Ishikawa (cell line): ENCODE results near the gene EYS.

Source experiments
- CEBPB ChIP-seq: IDR thresholded peaks from 2 replicates; pipeline ENCODE4 v1.6.1; 2012
- CREB1 ChIP-seq: IDR thresholded peaks from 2 replicates; pipeline ENCODE4 v1.6.1; 2012; ENCODE audit warnings: low read depth
- EGR1 ChIP-seq: IDR thresholded peaks from 2 replicates; pipeline ENCODE4 v1.6.1; 2012
- EP300 ChIP-seq: IDR thresholded peaks from 2 replicates; pipeline ENCODE4 v1.6.1; 2012; ENCODE audit warnings: borderline replicate concordance
- FOXM1 ChIP-seq: IDR thresholded peaks from 2 replicates; pipeline ENCODE4 v1.6.1; 2012; ENCODE audit warnings: low read depth, borderline replicate concordance
- NFIC ChIP-seq: IDR thresholded peaks from 2 replicates; pipeline ENCODE4 v1.6.1; 2012
- RAD21 ChIP-seq: IDR thresholded peaks from 2 replicates; pipeline ENCODE4 v1.6.1; 2012; ENCODE audit warnings: low read depth
- TAF1 ChIP-seq: IDR thresholded peaks from 2 replicates; pipeline ENCODE4 v1.6.1; 2012; ENCODE audit warnings: low read depth, mild to moderate bottlenecking
- TCF12 ChIP-seq: IDR thresholded peaks from 2 replicates; pipeline ENCODE4 v1.6.1; 2012; ENCODE audit warnings: low read depth
- TEAD4 ChIP-seq: IDR thresholded peaks from 2 replicates; pipeline ENCODE4 v1.6.1; 2012
- YY1 ChIP-seq: IDR thresholded peaks from 2 replicates; pipeline ENCODE4 v1.6.1; 2012; ENCODE audit warnings: low read depth
- ZBTB7A ChIP-seq: IDR thresholded peaks from 2 replicates; pipeline ENCODE4 v1.6.1; 2012; ENCODE audit warnings: low read depth
- TF ChIP-seq, protein P1 (sequence below): IDR thresholded peaks from 2 replicates; pipeline ENCODE4 v1.6.1; 2012; ENCODE audit warnings: low read depth, mild to moderate bottlenecking
- TF ChIP-seq, protein P2 (sequence below): IDR thresholded peaks from 2 replicates; pipeline ENCODE4 v1.6.1; 2012
- TF ChIP-seq, protein P3 (sequence below): IDR thresholded peaks from 2 replicates; pipeline ENCODE4 v1.6.1; 2012

EYS gene

DNA sequence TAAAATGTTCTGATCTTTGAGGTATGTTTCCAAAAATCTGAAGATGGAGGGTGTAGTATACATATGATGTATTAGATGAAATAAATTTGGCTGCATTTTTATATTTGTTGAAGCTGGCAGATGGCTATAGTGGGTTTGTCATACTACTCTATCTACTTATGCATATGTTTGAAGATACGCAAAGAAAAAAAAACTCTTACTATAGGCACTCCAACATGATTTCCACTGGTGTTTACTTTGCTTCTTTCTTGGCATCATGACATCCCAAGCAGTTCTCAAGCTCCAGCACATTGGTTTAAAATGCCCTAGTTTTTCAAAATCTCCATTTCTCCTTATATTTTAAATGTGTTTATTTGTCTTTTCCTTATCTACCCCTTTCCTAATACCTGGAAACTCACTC is 1359.6 kb downstream of the EYS start:
- no peak for TF ChIP-seq EGR1
- no peak for TF ChIP-seq NFIC
- TF ChIP-seq CREB1: no peak
- TF ChIP-seq TCF12: no peak
- TF ChIP-seq, protein P1, sequence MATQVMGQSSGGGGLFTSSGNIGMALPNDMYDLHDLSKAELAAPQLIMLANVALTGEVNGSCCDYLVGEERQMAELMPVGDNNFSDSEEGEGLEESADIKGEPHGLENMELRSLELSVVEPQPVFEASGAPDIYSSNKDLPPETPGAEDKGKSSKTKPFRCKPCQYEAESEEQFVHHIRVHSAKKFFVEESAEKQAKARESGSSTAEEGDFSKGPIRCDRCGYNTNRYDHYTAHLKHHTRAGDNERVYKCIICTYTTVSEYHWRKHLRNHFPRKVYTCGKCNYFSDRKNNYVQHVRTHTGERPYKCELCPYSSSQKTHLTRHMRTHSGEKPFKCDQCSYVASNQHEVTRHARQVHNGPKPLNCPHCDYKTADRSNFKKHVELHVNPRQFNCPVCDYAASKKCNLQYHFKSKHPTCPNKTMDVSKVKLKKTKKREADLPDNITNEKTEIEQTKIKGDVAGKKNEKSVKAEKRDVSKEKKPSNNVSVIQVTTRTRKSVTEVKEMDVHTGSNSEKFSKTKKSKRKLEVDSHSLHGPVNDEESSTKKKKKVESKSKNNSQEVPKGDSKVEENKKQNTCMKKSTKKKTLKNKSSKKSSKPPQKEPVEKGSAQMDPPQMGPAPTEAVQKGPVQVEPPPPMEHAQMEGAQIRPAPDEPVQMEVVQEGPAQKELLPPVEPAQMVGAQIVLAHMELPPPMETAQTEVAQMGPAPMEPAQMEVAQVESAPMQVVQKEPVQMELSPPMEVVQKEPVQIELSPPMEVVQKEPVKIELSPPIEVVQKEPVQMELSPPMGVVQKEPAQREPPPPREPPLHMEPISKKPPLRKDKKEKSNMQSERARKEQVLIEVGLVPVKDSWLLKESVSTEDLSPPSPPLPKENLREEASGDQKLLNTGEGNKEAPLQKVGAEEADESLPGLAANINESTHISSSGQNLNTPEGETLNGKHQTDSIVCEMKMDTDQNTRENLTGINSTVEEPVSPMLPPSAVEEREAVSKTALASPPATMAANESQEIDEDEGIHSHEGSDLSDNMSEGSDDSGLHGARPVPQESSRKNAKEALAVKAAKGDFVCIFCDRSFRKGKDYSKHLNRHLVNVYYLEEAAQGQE: no peak
- no peak for TF ChIP-seq TEAD4
- no peak for TF ChIP-seq CEBPB
- TF ChIP-seq RAD21: no peak
- TF ChIP-seq EP300: no peak
- TF ChIP-seq, protein P2, sequence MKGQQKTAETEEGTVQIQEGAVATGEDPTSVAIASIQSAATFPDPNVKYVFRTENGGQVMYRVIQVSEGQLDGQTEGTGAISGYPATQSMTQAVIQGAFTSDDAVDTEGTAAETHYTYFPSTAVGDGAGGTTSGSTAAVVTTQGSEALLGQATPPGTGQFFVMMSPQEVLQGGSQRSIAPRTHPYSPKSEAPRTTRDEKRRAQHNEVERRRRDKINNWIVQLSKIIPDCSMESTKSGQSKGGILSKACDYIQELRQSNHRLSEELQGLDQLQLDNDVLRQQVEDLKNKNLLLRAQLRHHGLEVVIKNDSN: no peak
- no peak for TF ChIP-seq ZBTB7A
- TF ChIP-seq FOXM1: no peak
- TF ChIP-seq TAF1: no peak
- no peak for TF ChIP-seq YY1

DNA sequence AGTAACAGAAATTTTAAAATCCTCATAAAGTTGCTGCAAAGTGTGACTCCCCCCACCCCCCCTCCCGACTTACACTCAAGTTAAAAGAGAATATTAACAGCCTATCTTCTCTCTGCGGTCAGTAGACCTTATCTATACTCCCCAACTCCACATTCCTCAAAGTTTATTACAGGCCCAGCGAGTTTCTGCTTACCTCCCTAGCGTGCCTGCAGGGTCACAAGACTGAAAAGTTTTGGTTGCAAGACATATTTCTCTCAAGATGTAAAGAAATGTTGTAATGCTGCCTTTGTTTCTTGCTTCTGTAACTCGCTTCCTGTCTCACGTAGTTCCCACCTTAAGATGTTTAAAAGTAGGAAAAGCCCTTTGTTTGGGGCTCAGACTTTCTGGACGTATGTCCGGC is 1371.8 kb downstream of the EYS start:
- TF ChIP-seq NFIC: no peak
- TF ChIP-seq ZBTB7A: no peak
- TF ChIP-seq CREB1: no peak
- no peak for TF ChIP-seq YY1
- no peak for TF ChIP-seq RAD21

DNA sequence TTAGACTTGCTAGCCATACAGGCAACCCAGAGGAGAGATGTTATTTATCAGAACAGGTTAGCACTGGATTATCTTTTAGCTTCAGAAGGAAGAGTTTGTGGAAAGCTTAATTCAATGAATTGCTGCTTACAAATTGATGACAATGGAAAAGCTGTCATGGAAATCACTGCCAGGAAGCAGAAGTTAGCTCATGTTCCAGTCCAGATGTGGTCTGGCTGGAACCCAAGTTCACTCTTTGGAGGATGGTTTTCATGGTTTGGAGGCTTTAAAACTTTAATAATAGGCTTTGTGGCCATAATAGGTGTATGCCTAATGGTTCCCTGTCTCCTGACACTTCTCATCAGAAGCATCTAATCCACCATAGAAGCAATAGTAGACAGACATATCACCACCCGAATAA is 1372.4 kb downstream of the EYS start:
- TF ChIP-seq FOXM1 (no peak), CEBPB (no peak), ZBTB7A (no peak), TCF12 (no peak), CREB1 (no peak), TAF1 (no peak), NFIC (no peak), EP300 (no peak), TEAD4 (no peak), EGR1 (no peak), RAD21 (no peak), YY1 (no peak)
- TF ChIP-seq, protein P3, sequence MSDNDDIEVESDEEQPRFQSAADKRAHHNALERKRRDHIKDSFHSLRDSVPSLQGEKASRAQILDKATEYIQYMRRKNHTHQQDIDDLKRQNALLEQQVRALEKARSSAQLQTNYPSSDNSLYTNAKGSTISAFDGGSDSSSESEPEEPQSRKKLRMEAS: no peak
- TF ChIP-seq, protein P1: no peak
- TF ChIP-seq, protein P2: no peak

DNA sequence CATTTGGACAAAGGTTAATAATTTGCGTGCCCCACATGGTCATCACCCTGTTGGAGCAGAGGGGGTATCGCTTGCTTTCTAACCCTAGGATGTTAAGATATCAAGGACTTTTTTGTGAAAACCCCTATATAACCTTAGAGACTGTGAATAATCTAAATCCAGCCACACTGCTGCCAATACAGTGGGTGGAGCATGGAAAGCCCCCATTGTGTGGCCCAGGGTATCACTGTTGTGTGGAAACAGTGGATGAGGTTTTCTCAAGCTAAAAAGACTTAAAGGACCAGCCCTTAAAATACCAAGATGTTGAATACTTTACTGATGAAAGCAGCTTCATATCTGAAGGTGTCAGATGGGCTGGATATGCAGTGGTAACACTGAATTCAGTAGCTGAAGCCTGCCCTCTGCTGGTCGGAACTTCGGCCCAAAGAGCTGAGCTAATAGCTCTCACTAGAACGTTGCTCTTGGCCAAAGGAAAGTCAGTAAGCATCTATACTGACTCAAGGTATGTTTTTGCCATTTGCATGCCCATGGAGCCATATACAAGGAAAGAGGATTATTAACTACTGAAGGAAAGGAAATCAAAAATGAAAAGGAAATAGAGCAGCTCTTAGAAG is 1376.2 kb downstream of the EYS start:
- TF ChIP-seq CREB1 (no peak), RAD21 (peak; percentile 72), EP300 (no peak), ZBTB7A (no peak)

DNA sequence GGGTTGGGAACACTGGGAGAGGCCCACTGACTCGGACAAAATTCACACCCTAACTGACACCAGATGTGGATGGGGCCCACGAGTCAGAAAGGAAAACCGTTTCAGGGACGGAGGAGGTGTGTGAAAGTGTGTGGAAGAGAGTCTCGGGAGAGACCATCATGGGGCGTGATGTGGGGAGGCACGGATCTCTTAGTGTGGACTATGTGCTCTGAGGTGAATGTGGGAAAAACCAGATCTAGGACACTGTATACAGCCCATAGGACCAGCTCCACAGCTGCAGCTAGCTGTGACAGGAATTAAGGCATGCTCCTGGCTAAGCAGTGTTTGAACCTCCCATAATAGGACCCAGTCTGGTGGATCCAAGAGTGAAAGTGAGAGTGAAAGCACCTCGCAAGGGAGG is 1380.1 kb downstream of the EYS start:
- no peak for TF ChIP-seq EGR1
- TF ChIP-seq, protein P2: no peak
- no peak for TF ChIP-seq CEBPB
- TF ChIP-seq FOXM1: no peak

DNA sequence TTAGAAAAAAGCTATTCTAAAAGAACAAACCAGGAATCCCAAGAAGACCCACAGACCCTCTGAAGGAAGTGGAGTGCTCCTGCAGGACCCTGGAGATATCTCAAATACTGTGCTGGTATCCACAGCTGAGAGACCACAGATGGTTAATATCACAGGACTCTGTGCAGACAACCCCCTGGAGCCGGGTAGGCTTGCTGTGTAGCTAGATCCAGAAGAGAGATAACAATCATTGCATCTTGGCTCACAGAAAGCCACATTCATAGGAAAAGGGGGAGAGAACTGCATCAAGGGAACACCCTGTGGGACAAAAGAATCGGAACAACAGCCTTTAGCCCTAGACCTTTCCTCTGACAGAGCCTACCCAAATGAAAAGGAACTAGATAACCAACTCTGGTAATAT is 1381.9 kb downstream of the EYS start:
- TF ChIP-seq, protein P1: no peak
- TF ChIP-seq ZBTB7A (no peak), EP300 (no peak)
